ENCODE data around the gene HS6ST3.

The HS6ST3 gene

GRCh38 chr13:96198038-96198437 lies 108.1 kb downstream of the HS6ST3 start:
- no peak for DNase-seq (ENCODE audit: low read depth, low spot score)

GRCh38 chr13:96199315-96199714 lies 109.4 kb downstream of the HS6ST3 start:
- DNase-seq (ENCODE audit: low read depth, low spot score), result no peak

GRCh38 chr13:96200810-96201209 lies 110.9 kb downstream of the HS6ST3 start:
- no peak for DNase-seq (ENCODE audit: low read depth, low spot score)

DNA sequence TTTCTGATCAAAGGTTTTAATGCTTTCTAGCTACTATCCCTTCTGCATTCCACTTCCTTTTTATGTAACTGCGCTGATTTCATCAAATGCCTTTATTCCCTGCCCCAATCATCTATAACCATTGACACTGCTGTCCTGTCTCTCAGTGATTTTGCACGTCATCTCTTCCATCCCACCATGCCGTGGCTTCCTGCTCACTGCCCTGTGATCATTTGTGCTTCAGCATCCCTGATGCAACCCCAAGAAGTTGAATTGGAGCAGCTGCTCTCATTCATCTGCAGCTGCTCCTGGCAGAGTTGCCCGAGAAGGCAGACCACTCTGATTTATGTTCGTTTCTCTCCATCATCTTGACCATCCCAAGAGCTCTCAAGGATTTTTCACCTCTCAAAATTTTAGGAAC lies 112.4 kb downstream of the HS6ST3 start:
- no peak for DNase-seq (ENCODE audit: low read depth, low spot score)

- DNase-seq (ENCODE audit: low read depth, low spot score), result no peak
Measured at GRCh38 chr13:96203471-96203870, 113.6 kb downstream of the HS6ST3 start.

DNA sequence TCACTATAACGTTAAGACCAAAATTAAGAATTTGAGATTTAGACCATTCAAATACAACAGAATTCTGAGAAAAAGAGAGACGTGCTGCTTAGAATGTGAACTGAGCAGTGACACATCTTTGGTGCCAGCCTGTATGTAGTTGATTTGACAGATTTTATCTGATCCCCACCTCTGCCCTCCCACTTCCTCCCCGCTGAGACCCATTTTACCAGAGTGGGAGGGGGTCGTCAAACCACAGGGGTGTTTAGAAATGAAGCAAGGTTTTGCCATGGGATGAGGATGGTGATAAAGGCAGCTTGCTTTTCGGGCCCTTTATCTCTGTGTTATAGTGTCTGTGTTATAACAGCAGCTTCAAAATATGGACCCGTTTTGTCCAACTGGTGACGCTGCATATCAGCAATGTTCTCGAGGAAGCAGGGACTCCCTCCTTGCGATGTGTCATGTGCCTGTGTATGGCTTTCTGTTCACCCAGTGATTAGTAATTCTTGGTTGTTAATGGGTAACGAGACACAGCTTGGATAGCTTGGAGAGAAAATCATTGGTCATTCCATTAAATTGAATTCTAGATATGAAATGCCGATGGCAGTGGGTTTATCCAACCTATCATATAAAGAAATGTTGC lies 125.0 kb downstream of the HS6ST3 start:
- no peak for DNase-seq (ENCODE audit: low read depth, low spot score)

- no peak for DNase-seq (ENCODE audit: low read depth, low spot score)
Measured at GRCh38 chr13:96216543-96216942, 126.6 kb downstream of the HS6ST3 start.

GRCh38 chr13:96218475-96218874 lies 128.6 kb downstream of the HS6ST3 start:
- DNase-seq (ENCODE audit: low read depth, low spot score), result no peak

DNA sequence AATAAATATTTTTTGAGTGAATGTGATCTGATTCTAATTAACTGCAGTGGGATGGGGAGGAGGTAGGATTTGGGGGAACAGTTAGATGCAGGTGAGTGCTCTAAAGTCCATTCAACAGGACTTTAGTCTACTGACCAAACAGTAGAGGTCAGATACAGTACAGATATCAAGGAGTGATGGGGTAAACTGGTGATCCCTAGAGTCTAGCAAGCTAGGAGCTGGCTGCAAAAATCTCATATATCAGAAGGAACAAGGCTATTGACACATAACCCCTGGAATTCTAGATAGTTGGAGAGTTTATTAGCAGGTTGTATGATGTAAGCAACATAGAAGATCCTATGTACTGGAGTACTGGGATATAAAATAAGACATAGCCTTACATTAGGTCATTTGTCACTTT lies 131.6 kb downstream of the HS6ST3 start:
- DNase-seq (ENCODE audit: low read depth, low spot score), result no peak

GRCh38 chr13:96223231-96223630 lies 133.3 kb downstream of the HS6ST3 start:
- DNase-seq (ENCODE audit: low read depth, low spot score), result no peak

DNA sequence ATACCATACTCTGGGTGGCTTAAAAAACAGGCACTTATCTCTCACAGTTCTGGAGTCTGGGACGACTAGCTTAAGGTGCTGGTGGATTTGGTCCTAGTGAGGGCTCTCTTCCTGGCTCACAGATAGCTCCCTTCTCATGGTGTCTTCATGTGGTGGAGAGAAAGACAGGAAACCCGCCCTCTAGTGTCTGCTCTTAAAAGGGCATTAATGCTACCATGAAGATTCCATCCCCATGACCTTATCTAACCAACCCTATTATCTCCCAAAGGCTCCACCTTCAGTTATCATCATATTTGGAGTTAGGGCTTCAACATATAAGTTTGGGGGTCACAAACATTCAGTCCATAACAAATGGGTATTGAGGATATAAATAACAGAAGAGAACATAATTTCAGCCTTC lies 139.4 kb downstream of the HS6ST3 start:
- DNase-seq (ENCODE audit: low read depth, low spot score), result no peak

DNA sequence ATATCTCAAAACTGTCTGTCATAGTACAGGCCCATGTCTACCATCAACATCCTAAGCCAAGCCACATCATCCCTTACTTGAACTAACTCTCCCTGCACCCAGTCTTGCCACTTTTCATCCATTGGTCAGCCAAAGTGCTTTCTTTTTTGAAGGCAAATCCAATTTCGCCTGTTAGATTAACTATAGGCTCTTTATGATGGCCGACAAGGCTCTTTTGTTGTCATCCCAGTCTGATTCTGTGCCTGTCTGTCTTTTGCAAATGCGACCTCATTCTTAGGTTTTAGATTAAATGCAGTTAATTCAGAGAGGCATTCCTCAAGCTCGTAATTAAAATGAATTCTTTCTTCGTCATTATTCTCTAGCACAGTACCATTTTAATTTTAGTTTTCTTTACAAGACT lies 148.3 kb downstream of the HS6ST3 start:
- no peak for DNase-seq (ENCODE audit: low read depth, low spot score)

DNA sequence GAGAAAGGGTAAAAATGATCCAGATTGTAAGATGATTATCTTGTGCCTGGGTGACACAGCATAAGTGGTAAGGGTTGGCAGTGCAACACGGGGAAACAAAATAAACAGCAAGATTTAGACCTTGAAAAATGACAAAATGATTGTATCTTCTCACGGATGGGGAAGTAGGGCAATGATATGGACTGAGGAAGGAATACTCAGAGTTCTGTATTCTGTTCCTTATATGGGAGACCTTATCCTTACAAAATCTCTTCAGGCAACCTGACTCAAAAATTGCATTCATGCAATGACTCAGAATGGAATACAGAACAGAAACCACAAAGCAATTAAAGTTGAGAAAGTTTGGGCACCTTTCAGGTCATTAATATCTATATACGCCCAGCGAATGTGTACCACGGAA lies 149.0 kb downstream of the HS6ST3 start:
- no peak for DNase-seq (ENCODE audit: low read depth, low spot score)

GRCh38 chr13:96243376-96243775 lies 153.5 kb downstream of the HS6ST3 start:
- no peak for DNase-seq (ENCODE audit: low read depth, low spot score)

DNA sequence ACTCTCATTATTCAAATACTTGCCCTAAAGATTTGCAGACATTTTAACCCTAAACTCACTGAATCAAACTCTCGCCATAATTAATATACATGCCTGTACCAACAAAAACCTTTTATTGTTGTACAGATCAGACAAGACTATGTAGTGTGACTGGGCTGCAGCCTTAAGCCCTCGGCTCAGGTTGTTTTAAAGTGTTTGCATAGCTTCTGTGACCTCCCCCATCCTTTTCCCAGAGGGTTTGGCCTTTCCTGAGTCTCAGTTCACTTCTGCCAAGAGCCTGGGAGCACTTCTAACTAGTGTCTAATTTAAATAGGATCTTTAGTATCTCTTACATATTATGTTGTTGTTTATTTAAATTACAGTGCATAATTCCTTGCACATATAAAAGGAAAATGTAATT lies 158.2 kb downstream of the HS6ST3 start:
- DNase-seq (ENCODE audit: low read depth, low spot score), result no peak

DNA sequence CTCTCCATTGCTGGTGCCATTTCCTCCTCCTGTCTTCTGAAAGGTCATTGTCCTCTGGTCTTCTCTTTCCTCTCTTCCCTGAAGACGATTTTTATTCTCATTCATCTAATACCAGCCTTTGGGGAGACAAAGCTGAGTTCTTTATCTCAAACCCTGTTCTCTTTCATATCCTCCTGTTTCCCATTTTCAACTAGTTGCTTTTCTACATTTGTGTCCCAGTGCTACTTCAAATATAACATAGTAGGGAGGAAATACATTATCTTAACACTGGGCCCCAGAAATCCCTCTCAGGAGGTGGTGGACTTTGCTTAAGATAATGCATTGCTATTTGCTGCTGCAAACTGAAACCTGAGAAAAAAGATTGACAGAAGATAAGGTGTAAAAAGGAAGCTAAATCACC lies 159.1 kb downstream of the HS6ST3 start:
- DNase-seq (ENCODE audit: low read depth, low spot score), result no peak

DNA sequence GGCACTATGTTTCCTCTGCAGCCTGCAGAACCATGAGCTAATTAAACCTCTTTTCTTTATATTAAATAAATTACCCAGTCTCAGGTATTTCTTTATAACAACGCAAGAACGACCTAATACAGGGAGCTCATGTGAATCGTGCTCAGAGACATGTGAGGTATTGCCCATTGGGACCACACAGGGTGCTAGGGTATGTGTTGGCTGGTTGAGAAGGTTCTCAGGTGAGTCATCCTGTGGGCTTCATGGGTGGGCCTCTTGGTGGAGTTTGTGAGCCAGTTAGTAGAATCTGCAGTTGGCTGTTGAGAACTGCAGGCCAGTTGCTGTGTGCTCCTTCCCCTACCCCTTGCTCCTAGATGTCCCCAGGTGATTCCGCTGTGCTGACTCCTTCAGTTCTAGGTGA lies 163.0 kb downstream of the HS6ST3 start:
- no peak for DNase-seq (ENCODE audit: low read depth, low spot score)

- DNase-seq (ENCODE audit: low read depth, low spot score), result no peak
Measured at GRCh38 chr13:96273196-96273595, 183.3 kb downstream of the HS6ST3 start.

DNA sequence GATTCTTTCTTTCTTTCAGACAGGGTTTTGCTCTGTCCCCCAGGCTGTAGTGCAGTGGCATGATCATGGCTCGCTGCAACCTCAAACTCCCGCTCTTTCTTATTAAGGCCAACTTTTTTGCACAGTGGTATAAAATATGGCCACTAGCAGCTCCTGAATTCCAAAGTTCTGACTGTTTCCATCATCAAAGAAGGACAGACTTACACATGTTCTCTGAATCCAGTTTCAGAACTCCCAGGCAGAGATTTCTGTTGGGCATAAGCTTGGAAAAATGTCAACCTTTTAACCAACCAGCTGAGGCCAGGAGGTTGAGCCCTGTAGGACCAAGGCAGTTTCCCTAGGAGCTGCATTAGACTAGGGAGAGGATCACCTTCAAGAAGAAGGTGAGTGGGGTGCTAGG lies 184.1 kb downstream of the HS6ST3 start:
- no peak for DNase-seq (ENCODE audit: low read depth, low spot score)

DNA sequence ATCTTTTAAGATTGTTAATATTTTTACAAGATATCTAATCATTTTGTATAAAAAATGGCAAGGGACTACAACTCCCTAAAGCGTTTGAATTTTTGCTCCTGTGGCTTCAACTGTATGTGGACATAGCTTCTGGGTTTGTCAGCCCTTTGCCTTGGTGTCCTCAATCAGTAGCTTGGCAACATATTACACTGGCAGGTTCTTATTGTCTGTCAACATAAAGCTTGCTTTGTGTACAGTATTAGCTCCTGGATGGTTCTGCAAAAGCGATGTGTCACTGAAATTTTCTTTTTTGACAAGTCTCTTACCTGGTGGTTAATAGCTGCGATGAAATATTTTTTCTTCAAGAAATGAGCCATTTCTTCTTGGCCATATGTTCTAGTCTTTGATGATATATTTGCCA lies 190.0 kb downstream of the HS6ST3 start:
- DNase-seq (ENCODE audit: low read depth, low spot score), result no peak

GRCh38 chr13:96284971-96285370 lies 195.1 kb downstream of the HS6ST3 start:
- DNase-seq (ENCODE audit: low read depth, low spot score), result no peak

GRCh38 chr13:96285729-96286128 lies 195.8 kb downstream of the HS6ST3 start:
- no peak for DNase-seq (ENCODE audit: low read depth, low spot score)

- DNase-seq (ENCODE audit: low read depth, low spot score), result no peak
Measured at GRCh38 chr13:96294930-96295881, 205.3 kb downstream of the HS6ST3 start.
